HuH-7 (cell line): ENCODE data around the gene STX18.

Experiments
- DNase-seq: peaks from one replicate; pipeline ENCODE4 v3.0.0; 2011; ENCODE audit warnings: low spot score

Gene STX18

DNA sequence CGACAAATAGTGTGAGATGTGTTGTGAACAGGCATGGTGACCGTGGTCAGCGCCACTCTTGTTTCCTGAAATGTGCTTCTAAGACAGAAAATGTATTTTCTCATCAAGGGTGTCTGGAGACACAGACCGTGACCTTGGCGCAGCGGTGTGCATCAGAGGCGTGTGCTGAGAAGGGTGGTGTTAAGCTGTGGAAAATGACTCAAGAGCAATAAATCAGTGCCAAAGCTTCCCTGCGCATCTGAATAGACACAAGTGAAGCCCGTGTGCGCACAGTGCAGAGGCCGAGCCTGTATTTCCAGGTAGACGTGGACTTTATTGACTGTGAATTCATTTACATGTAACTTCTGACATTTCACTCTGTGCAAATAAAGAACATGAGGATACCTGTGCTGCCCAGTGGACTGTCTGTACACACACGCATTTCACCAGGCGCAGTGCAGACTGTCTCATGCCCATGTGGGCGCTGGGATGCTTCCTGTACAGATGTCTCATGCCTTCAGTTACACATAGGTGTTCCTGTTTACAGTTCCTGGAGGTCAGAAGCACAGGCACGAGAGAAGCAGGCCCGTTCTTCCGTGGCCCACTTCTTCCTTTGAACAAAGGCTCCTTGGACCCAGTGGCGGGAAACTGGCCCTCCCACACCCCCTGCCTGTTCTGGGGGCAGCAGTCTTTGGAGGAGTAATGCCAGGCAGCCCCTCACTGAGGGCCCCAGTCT is 123.0 kb downstream of the STX18 start:
- DNase-seq: no peak

DNA sequence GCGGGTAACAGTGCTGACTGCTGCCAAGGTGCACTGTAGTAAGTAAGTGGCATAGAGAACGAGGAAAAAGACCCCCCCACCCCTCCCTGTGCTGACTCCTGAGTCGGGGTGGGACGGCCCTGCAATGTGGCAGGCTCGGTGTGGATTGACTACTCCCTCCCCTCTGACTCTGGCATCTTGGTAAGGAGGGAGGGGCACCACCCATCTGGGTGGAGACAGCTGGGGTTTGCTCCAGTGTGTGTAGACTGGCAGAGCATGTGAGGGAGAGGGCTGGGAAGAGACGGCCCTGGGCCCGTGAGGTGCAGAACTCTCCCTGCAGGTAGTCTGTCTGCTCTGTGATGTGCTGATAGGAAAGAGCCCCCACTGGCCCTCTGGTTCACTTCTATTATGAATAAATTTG is 124.0 kb downstream of the STX18 start:
- DNase-seq: no peak

DNA sequence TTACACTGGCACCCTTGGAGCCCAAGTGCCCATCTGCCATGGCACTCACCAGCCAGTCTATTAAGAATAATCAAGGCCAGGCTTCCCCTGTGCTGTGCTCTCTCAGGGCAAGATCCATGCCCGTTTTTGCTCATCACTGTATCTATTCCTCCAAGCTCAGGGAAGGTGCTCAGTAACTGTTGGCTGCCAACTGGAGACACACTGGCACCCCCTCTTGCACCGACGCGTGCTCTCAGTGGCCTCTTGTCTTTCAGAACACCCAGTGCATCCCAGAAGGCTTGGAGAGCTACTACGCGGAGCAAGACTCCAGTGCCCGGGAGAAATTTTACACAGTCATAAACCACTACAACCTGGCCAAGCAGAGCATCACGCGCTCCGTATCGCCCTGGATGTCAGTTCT is 124.9 kb downstream of the STX18 start:
- DNase-seq: no peak

DNA sequence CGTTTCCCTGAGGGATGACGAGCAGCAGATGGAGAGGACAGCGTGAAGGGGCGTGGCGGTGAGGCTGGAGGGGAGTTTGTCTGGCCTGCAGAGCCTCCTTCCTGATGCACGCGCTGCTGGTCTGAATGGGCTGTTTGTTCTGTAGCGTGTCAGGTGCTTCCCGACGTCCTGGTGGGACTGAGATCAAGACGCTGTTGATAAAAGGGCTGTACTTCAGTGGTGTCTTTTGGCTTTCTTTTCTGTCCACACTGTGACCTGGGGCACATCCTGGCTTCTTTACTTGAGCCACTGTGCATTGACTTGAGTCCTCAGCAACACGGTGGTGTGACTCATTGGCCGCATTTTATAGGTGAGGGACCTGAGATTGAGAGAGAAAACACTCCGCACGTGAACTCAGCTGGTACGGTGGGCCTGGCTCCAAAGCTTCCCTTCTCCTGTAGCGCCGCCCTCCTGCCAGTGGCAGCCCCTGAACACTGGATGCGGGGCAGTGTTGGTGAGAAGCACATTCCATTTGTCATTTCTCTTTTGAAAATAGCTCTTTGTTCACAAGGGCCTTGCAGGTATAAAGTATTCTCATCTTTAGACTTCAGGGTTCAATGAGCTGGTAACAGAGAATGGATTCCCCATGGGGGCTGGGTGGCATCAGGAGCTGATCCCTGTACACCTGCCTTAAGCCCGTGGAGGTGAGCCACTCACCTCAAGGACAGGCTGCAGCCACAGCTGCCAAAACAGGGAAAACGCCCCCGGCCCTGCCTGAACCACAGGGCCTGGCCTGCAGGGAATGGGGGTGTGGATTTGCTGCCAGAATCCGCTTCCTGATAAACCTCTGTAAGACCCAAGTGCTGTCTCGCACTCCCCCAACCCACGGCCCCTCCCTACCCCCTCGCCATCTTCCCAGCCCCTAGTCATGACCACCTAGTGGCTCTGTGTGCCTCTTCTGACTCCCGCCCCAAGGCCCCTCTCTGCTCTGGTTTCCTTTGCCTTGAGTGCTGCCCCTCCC is 125.7 kb downstream of the STX18 start:
- no peak for DNase-seq

DNA sequence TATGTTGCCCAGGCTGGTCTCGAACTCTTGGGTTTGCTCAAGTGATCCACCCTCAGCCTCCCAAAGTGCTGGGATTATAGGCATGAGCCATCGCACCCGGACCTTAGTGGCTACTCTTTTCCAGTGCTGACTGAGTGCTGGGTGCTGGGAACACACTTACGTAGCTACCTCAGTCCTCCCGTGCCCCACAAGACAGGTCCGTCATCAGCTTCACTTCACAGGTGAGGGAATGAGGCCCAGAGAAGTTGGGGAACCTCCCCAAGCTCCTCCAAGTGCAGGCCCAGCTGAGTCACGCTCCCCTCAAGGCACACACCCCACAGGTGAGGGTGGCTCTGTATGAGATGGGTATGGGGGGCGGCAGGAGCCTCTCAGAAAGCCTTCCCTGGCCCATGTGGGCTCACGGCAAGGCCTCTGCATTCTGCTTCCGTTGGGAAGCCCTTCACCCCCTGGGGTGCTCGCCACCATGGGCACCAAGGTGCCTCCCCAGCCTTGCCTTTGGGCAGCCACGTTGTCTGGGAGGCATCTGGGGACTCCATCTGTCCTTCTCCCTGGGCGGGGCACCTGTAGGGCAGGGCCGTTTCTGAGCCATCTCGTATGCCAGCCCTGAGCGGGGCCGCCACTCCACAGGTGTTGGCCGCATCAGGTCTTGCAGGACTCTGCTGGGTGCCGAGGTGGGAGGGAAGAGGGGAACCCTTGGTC is 126.6 kb downstream of the STX18 start:
- no peak for DNase-seq

DNA sequence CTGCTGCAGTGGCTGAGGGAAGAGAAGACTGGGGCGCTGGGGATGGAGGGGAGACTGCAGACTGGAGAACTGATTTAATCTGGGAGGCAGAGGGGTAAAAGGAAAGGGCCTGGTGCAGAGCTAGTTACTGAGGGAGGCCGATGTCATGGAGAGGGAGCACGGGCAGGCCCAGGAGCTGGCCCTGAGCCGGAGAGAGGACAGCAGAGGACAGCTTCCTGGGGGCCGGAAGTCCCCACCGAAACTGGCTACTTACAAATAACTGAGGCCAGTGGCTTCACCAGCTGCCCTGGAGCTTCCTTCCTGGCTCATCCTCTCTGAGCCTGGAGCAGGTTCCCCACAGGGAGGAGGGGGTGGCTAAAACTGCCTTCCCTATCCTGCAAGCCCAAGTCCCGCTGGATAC is 128.0 kb downstream of the STX18 start:
- DNase-seq: no peak

DNA sequence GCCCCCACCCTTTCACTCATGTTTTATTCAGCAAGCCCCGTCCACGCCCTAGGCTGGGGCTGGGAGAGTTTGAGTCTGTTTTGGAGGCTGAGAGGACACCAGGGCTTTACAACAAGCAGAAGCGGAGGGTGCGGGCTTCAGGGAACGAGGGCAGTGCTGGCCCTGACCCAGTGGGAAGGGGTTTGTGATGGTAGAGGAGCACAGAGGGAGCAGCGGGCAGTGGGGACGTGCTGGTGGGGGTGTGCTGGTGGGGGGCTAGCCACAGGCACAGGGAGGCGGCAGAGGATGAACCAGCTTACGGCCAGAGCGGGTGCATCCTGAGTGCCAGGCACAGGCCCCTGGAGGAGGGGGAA is 128.5 kb downstream of the STX18 start:
- no peak for DNase-seq

DNA sequence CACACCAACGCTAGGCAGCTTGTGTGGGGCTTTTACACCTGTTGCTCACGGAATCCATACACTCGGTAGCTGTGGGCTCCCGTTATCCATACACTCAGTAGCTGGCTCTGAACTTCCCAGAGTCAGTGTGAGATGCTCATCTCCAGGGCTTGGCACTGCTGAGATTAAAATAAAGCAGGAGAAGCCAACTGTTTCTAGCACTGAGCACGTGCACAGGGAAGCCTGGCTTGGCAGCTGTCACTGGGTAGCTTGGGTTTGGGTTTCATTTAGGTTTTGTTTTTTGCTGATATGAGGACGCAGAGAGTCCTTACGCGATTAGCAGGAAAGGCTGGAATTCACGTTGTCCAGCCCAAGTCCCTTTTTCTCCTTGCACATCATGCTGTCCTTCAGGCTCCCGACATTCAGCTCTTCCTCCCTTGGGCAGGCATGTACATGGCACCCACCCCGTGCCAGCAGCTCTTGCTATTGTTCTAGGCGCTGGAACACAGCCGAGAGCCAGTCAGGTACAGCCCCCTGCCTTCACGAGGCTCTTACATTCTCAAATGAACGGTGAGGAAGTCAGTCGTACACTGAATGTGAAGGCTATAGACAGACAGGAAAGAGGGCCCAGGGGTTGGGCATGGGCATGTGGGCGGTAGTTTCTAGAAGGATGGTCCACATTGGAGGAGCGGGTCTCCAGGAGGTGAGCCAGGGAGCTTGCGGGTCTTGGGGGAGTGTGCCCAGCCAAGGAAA is 129.0 kb downstream of the STX18 start:
- DNase-seq: no peak

DNA sequence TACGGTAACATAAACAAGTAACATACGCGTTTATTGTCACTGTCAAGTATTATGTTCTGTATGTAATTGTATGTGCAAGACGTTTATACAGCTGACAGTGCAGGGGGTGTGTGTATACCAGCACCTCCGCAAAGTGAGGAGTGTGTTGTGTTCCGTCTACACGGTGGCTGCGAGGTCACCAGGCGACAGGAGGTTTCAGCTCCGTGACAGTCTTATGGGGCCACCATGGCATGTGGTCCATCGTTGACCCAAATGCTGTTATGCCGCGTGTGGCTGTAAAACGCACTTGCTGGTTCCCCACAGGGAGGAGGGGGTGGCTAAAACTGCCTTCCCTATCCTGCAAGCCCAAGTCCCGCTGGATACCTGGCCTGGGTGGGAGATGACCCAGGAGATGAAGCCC is 129.9 kb downstream of the STX18 start:
- DNase-seq: no peak

DNA sequence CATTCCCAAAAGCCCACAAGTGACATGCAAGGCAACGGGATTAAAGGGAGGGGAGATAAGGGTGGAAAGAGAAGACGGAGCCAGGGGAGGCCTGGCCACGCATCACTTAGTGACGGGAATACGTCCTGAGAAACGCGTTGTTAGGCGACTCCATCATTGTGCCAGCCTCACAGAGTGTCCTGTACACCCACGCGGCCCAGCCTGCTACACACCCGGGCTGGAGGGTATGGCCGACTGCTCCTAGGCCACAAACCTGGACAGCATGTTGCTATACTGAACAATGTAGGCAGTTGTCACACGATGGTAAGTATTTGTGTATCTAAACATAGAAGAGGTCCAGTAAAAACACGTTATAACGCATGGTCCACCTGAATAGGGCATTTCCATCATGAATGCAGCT is 131.6 kb downstream of the STX18 start:
- DNase-seq: no peak

DNA sequence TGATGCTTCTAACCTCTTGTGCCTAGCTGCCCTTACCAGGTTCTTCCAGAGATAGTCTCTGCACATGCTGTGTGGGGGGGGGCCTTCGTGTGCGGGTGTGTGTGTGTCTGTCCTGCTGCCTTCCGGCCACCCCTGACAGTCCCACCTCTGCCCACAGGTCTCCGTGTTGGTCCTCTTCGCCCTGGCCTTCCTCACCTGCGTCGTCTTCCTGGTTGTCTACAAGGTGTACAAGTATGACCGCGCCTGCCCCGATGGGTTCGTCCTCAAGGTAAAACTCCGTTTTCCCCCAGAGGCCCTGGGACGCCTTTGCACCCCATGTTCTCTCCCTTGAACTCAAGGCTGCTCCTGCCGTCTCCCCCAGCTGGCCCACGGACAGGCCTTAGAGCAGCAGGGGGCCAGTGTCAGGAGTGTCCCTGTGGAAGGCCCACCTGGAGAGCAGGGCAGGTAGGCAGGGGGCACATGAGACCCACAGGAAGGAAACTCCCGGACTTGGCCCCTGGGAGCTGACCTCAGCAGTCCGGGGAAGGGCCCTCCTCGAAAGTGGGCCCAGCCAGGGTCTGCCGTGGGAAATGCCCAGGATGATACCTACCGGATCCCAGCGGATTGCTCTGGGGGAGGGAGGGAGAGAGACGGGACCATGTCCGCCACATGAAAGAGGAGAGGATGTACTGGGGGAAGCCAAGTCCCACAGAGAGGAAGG is 132.3 kb downstream of the STX18 start:
- no peak for DNase-seq

DNA sequence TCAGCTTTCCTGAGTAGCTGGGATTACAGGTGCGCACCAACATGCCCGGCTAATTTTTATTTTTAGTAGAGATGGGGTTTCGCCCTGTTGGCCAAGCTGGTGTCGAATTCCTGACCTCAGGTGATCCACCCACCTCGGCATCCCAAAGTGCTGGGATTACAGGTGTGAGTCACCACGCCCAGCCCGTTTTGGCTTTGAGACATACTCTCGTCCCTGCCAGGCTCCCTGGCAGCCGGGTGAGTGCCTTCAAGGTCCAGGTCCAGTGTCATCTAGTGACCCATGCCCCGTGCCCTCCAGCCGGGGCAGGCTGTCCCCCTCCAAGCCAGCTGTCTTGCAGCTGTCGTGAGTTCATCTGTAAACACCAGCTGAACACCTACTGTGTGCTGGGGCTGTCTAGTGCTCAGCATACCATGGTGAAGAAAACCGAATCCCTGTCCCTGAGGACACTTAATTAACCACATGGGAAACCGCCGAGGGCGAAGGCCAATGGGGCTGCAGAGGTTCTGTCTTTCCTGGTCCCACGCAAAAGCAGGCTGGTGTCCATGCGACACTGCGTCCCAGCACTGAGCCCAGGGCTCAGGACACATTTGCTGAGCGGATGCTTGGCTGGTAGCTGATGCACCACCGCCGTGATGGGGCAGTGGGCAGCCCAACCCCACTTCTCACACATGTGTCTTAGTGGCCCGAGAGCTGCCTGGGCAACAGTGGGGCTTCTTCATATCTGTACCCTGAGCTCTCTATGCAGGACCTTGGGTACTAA is 133.1 kb downstream of the STX18 start:
- no peak for DNase-seq

DNA sequence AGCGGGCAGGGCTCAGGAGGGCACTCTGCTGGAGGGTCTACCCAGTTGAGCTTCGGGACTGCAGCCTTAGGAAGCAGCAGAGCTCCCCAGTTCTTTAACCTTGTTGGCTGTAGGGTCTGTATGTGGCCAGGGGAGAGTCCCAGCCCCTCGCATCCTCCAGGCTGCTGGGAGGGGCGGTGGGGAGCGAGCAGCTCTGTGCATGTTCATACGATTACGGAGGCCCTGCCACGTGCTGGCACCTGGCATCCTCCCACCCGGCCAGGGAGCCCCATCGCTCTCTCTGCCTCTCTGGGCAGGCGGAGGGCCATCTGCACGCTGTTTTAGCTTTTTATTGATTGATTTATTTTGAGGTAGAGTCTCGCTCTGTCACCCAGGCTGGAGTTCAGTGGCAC is 133.7 kb downstream of the STX18 start:
- no peak for DNase-seq

DNA sequence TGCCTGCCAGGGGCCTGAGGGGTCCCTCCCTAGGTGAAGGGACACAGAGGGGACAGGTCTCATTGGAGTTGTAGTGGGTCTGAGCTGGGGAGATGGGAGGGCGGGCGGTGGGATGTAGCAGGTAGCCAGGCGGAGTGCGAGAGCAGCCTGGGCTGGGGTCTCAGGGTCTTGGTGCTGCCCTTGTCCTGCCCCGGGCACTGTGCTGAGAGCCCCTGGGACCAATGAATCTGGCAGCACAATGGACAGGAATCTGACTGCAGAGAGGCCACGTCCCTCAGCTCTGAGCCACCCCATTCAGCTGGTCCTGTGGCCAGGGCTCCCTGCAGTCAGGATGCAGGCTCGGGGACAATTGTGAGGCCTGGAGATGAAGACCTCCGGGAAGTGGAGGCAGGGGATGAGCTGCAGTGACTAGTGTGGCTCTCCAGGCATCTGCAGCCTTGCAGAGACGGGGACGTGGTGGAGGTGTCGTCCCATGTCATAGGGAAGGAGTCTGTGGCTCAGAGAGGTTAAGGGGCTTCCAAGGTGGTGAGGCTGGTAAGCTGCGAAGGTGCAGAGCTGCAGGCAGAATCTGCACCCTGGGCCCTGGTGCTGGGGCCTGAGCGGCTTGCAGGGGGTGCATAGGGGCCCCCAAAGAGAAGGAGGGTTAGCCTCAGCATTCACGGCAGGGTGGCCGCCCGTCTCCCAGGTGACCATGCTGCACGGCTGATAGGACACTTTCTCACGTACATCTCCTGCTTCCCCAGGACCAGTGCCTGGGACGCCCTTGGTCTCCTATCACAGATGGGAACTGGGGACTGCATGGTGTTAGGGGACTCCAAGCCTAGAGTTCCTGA is 134.3 kb downstream of the STX18 start:
- DNase-seq: no peak

DNA sequence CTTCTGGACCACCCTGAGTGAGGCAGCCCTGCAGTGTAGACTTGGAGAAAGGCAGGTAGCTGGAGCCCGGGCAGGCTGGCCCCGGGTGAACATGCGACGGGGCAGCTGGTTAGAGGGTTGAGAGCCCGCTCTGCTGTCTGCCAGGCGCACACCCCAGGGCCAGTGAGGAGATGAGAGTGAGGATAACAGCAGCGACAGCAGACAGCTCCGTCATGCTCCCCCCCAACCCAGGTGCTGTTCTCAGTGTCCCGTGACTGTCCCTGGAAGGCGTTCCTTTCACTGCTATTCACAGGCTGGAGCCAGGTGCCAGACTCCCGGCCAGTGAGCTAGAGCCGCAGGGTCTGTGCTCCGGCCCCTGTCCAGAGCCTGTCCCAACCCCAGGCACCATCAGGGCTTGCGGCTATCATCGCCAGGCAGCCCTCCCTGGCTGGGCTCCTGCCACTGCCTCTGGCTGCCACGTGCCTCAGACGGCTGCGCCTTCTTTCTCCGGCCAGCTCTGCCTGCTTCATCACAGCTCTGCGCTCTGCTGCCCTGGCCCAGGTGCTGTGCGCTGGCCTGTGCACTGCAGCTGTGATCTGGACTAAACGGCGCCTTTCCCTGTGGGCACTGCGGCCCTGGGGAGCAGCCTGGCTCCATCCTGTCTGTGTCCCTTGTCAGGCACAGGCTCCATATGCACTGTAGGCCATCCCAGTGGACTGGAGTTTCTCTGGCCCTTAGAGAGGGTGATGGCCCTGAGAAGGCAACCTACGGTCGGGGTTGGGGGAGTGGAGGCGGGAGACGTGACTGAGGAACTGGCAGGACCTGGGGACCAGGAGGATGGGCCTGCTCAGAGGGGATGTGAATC is 135.2 kb downstream of the STX18 start:
- DNase-seq: no peak

DNA sequence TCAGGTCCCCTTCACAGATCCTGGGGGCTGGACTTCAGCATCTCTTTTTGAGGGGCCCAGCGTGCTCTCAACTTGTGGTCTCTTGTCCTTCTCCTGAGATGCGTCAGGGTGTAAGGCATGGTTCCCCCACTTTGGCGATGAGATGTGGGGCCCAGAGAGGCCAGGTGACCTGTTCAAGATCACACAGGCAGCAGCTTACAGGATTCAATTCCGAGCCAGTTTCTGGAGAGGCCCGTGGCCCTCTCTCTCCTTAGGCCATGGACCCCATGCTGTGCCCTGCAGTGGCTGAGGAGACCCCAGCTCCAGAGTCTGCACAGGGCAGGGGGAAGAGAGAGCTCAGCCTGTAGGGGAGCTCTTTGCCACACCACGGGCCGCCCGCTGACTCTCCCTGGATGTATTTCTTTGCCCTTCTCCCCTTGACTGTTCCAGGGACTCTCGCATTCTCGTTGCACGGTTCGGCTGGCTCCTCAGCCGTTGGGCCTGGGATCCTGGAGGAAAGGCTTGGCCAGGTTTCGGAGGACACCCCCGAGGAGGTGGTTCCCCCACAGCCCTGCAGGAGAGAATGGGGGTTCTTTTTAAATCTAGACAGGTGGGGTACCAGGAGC is 136.4 kb downstream of the STX18 start:
- no peak for DNase-seq

DNA sequence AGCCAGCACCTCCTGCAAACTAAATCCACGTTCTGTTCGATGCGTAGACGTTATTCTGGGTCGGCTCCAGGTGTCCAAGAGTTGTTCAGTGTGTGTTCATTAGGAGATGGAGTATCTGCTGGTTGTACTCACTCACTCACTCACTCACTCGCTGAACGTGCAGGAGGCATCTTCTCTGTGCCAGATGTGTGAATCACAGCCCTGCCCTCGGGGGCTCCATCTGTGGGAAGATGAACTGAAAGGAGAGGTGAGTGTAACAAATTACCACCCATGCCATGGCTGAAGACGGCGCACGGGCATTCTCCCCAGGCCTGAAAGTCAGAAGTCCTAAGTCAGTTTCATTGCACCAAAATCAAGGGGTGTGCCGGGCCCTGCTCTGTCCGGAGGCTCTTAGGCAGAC is 138.9 kb downstream of the STX18 start:
- no peak for DNase-seq

DNA sequence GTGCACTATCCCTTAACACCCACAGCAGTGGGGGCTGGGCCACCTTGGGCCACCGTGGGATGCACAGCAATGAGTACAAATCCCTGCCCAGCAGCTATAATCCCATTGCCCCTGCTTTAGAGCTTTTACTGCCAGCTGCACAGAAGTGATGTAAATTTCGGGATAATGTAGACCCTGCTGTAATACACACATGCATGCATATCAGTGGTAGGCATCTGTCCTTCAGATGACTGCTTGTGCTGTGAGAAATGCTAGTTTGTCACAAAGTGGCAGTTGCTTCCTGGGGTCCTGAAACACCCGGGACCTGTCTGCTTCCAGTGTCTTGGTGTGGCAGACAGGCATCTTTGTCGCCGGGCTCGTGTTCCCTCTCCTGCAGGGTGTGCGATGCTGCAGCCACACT is 140.8 kb downstream of the STX18 start:
- DNase-seq: no peak

DNA sequence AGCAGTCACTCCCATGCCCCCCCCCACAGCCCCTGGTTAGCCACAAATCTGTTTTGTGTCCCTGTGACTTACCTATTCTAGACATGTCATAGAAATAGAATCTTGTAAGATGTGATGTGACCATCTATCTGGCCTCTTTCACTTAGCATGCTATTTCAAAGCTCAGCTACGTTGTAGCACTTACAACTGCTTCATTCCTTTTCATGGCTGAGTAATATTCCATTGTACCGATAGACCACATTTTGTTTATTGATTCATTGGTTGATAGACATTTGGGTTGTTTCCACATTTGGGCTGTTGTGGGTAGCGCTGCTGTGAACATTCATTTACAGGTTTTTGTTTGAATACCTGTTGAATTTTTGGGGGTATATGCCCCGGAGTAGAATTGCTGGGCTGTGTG is 143.4 kb downstream of the STX18 start:
- no peak for DNase-seq
